HS-27A (cell line): ENCODE results near the gene RANBP10.
"Not testable (repeated sequence)": the region's sequence is repeated elsewhere in the genome, so short reads cannot be mapped to it uniquely, and the experiment has no call there.

Source experiments
- DNase-seq: peaks from one replicate; pipeline ENCODE4 v3.0.0-alpha.2; 2012; ENCODE audit warnings: low read depth, missing footprints

RANBP10 gene

DNA sequence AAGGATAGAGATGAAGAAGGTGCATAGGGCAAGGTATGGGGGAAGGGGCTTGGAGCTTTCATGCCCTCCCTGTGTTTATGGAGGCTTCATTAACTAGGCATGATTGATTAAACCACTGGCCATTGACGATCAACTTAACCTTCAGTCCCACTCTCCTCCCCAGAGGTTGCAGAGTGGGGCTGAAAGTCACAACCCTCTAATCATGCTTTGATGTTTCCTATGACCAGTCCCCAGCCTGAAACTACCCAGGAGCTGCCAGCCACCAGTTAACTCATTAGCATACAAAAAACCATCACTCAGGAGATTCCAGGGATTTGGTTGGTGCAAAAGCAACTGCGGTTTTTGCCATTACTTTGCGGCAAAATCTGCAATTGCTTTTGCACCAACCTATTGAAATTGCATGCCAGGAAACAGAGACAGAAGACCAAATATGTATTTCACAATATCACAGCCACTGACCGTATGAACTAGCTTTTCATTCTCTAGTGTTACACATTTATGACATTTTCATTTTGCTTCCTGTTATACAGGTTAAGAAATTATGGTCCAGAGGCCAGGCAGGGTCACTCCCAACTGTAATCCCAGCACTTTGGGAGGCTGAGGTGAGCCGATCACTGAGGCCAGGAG is 92.6 kb downstream of the RANBP10 start:
- no peak for DNase-seq

DNA sequence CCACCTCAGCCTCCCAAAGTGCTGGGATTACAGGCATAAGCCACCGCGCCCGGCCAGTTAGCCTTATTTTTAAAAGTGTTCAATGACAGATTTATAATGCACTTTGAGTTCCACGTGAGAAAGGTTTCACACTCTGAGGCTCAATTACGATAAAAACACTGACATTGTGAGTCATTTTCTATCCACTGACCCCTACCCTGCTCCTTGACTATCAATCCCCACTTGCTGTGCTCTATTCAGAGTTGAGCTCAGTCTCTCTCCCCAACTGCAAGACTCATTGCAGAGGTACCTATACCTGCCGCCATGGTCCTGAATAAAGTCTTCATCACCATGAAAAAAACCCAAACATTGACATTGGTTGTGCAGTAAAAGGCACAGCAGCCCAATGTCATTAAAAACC is 95.8 kb downstream of the RANBP10 start:
- DNase-seq: no peak

- no peak for DNase-seq
Measured at GRCh38 chr16:67709050-67709449, 97.3 kb downstream of the RANBP10 start.

DNA sequence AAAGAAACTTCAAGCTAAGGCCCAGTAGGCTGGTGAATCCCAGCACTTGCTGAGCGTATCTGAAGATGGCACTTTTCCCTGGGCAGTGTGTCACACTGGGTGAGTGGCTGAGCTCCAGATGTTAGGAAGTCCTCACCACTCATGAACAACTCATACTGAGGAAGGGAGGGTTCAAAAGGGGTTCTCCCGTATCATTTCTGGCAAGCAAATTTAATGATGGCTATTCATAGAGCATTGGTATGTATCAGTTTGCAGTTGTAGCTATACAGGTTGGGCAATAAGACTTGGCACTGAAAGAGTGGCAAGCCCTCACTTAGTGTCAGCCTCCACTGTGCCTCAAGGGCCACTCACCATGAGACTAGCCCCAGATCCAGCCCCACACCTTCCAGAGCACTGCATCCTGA is 98.0 kb downstream of the RANBP10 start:
- DNase-seq: no peak

DNA sequence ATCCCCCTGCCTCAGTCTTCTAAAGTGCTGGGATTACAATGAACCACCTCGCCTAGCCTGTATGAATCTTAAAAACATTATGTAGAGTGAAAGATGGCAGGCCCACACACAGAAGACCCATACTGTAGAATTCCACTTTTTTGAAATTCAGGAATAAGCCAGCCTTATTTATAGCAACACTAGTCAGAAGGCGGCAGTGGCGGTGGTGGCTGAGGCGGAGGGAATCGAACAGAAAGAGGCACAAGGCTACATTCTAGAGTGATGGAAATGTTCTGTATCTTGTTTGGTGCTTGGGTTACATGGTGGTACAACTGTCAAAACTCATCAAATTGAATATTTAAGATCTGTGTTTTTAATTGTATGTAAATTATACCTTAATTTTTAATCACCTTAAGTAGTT is 98.6 kb downstream of the RANBP10 start:
- no peak for DNase-seq

DNA sequence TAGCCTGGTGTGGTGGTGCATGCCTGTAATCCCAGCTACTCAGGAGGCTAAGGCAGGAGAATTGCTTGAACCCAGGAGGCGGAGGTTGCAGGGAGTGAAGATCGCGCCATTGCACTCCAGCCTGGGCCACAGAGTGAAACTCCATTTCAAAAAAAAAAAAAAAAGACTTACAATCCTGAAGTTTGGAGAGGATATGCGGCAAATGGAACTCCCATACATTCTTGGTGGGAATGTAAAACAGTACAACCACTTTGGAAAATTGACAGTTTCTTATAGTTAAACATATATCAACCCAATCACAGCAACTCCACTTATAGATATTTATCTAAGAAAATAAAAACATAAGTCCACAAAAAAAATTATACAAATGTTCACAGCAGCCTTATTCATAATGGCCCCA is 99.2 kb downstream of the RANBP10 start:
- DNase-seq: no peak

GRCh38 chr16:67704110-67704509 is 102.2 kb downstream of the RANBP10 start:
- DNase-seq: no peak

- DNase-seq: no peak
Measured at GRCh38 chr16:67703626-67704025, 102.7 kb downstream of the RANBP10 start.

- no peak for DNase-seq
Measured at GRCh38 chr16:67702130-67702529, 104.2 kb downstream of the RANBP10 start.

- DNase-seq: no peak
Measured at GRCh38 chr16:67701420-67701819, 104.9 kb downstream of the RANBP10 start.

GRCh38 chr16:67699265-67699664 is 107.1 kb downstream of the RANBP10 start:
- no peak for DNase-seq

DNA sequence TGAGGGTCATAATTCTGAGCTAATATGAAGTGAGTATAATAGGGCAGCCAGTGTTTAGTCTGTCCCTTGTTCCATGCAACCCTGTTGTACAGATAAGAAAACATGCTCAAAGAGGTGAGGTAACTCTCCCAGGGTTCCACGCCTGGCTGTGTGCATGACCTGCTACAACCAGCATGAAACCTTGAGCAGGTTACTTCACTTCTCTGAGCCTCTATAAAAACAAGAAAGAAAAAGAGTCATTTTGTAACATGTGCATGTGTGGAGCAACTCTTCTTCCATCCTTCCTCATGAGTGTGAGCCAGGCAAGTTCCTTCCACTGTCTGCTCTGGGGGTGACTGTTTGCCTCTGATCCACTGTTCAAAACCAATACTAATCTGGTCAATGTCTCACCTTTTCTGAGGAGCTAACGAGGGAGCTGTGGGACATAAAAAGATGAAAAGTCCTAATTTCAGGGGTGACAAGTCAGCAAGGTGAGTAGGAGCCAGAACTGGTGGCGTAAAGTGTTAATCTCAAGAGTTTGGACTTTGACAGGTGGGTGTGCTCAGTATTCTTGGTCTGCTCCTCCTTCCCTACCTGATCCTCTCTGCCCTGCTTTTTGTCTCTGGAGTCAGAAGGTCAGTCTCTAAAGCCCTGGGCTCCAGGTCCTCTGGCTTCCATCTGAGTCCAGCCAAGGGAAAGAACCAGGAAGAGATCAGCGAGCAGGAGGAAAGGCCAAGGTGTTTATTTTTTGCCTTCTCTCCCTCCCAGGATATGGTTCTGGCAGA is 108.8 kb downstream of the RANBP10 start:
- DNase-seq: no peak

GRCh38 chr16:67694611-67695010 is 111.7 kb downstream of the RANBP10 start:
- DNase-seq: no peak

DNA sequence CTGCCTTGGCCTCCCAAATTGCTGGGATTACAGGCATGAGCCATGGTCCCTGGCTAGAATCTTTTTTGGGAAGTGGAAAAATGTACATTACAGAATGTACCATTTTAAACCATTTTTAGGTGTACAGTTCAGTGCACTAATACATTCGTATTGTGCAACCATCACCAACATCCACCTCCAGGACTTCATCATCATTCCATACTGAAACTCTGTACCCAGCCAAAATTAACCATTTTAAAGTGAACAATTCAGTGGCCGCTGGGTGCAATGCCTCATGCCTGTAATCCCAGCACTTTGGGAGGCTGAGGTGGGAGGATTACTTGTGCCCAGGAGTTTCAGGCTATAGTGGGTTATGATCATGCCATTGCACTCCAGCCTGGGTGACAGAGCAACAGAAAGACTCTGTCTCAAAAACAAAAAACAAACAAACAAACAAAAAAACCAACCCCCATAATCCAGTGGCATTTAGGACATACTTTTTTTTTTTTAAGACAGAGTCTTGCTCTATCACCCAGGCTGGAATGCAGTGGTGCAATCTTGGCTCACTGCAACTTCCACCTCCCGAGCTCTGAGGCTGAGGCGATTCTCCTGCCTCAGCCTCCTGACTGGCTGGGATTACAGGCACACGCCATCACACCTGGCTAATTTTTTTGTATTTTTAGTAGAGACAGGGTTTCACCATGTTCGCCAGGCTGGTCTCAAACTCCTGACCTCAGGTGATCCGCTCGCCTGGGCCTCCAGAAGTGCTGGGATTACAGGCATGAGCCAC is 112.7 kb downstream of the RANBP10 start:
- DNase-seq: not testable (repeated sequence)

DNA sequence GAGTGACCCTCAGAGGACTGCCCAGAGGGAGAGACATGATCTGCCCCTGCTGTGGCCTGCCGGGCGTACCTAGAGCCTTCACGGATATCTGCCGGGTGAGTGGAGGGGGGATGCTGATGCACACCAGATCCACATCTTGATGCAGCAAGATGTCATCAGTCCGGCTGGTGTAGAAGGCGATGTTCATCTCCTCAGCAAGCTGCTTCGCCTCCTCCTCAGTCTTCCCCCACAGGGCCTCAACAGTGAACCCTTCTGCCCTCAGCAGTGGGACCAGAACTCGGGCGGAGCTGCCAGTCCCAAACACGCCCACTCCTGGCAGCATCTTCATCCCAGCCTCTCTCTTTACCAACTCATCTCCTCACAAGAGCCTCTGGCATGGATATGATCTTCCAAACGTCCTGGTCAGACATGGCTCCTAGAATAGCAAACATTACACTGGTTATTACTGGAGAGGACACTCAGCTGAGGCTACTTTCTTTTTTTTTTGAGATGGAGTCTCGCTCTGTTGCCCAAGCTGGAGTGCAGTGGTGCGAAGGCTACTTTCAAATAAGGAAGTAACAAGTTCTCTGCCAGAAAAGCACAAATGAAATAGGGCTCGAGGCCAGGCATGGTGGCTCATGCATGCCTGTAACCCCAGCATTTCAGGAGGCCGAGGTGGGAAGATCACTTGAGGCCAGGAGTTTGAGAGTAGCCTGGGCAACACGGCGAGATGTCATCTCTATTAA is 120.8 kb downstream of the RANBP10 start:
- no peak for DNase-seq

GRCh38 chr16:67683767-67684166 is 122.6 kb downstream of the RANBP10 start:
- DNase-seq: no peak

GRCh38 chr16:67679935-67680897 is 126.1 kb downstream of the RANBP10 start:
- DNase-seq: no peak

- no peak for DNase-seq
Measured at GRCh38 chr16:67678354-67679023, 127.9 kb downstream of the RANBP10 start.

GRCh38 chr16:67677712-67678111 is 128.6 kb downstream of the RANBP10 start:
- DNase-seq: no peak

DNA sequence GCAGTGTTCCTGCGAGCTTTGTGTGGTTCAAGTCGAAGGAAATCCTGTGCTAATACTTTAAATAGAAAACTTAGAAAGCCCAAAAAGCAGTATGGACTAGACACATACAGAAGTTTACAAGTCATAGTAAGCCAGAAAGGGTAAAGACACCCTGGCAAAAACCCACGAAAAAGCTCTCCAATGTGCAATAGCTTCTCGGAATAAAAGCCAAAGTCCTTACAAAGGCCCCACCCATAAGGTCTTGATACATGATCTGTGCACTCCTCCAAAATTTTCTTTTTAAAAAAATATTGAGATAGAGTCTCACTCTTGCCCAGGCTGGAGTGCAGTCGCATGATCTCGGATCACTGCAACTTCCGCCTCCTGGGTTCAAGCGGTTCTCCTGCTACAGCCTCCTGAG is 129.4 kb downstream of the RANBP10 start:
- no peak for DNase-seq

- no peak for DNase-seq
Measured at GRCh38 chr16:67676516-67676915, 129.8 kb downstream of the RANBP10 start.
